ENCODE data around the gene SAP30BP. TPM values are rescaled to one million over a fixed set of nuclear protein-coding genes. Genes with fewer than 3 reads are reported as not detected.

Gene SAP30BP
- total RNA-seq, 1 experiment from 2014 or later: 96.4 TPM

GRCh38 chr17:75731716-75732498, 64.8 kb downstream of the SAP30BP start:
- no peak overlapping the region for H3K4me3 Mint-ChIP-seq (ENCODE audit: low read depth, unreplicated experiment)
- no peak overlapping the region for H3K27ac Mint-ChIP-seq (ENCODE audit: unreplicated experiment)
- H3K36me3 Mint-ChIP-seq (ENCODE audit: insufficient read depth, unreplicated experiment): peaks cover 86% of the 10 kb centered on the region

GRCh38 chr17:75733471-75733870, 66.3 kb downstream of the SAP30BP start:
- Mint-ChIP-seq H3K27me3 (ENCODE audit: unreplicated experiment) (no peaks in the 10 kb centered on the region), H3K9me3 (ENCODE audit: low read depth, unreplicated experiment) (no peaks in the 10 kb centered on the region), H3K27ac (ENCODE audit: unreplicated experiment) (no peak overlapping the region), H3K36me3 (ENCODE audit: insufficient read depth, unreplicated experiment) (peaks cover 85% of the 10 kb centered on the region), H3K4me1 (ENCODE audit: low read depth, unreplicated experiment) (no peaks in the 10 kb centered on the region), H3K4me3 (ENCODE audit: low read depth, unreplicated experiment) (no peak overlapping the region)
- CTCF ChIA-PET: no interaction called here
- DNase-seq: no peak
- no TSS peak for BruUV-seq (replicated peaks)
- TF ChIP-seq CTCF (IDR thresholded peaks at IDR 0.05; ENCODE audit: unreplicated experiment): no peak
- intact Hi-C loops (cut with micrococcal nuclease; ENCODE audit: unreplicated experiment): no loop called here

More at GRCh38 chr17:75731716-75732498, 64.8 kb downstream of the SAP30BP start:
- CTCF ChIA-PET: no interaction called here
- no TSS peak for BruUV-seq (replicated peaks)
- TF ChIP-seq CTCF (IDR thresholded peaks at IDR 0.05; ENCODE audit: unreplicated experiment): no peak
- no peak for DNase-seq
- no peaks in the 10 kb centered on the region for H3K27me3 Mint-ChIP-seq (ENCODE audit: unreplicated experiment)
- H3K4me1 Mint-ChIP-seq (ENCODE audit: low read depth, unreplicated experiment): no peaks in the 10 kb centered on the region
- H3K9me3 Mint-ChIP-seq (ENCODE audit: low read depth, unreplicated experiment): no peaks in the 10 kb centered on the region
- intact Hi-C loops (cut with micrococcal nuclease; ENCODE audit: unreplicated experiment): no loop called here

- no peaks in the 10 kb centered on the region for H3K9me3 Mint-ChIP-seq (ENCODE audit: low read depth, unreplicated experiment)
- no peak for DNase-seq
- CTCF ChIA-PET: no interaction called here
- intact Hi-C loops (cut with micrococcal nuclease; ENCODE audit: unreplicated experiment): no loop called here
- H3K4me1 Mint-ChIP-seq (ENCODE audit: low read depth, unreplicated experiment): no peaks in the 10 kb centered on the region
- peaks cover 85% of the 10 kb centered on the region for H3K36me3 Mint-ChIP-seq (ENCODE audit: insufficient read depth, unreplicated experiment)
- H3K27me3 Mint-ChIP-seq (ENCODE audit: unreplicated experiment): no peaks in the 10 kb centered on the region
- no TSS peak for BruUV-seq (replicated peaks)
- TF ChIP-seq CTCF (IDR thresholded peaks at IDR 0.05; ENCODE audit: unreplicated experiment): no peak
- no peak overlapping the region for H3K4me3 Mint-ChIP-seq (ENCODE audit: low read depth, unreplicated experiment)
- H3K27ac Mint-ChIP-seq (ENCODE audit: unreplicated experiment): no peak overlapping the region
Measured at GRCh38 chr17:75734674-75735294, 67.6 kb downstream of the SAP30BP start.

GRCh38 chr17:75736173-75736835, 69.2 kb downstream of the SAP30BP start:
- no peaks in the 10 kb centered on the region for H3K27me3 Mint-ChIP-seq (ENCODE audit: unreplicated experiment)
- TF ChIP-seq CTCF (IDR thresholded peaks at IDR 0.05; ENCODE audit: unreplicated experiment): no peak
- CTCF ChIA-PET: no interaction called here
- no peak for DNase-seq
- no peak overlapping the region for H3K4me3 Mint-ChIP-seq (ENCODE audit: low read depth, unreplicated experiment)
- intact Hi-C loops (cut with micrococcal nuclease; ENCODE audit: unreplicated experiment): no loop called here
- H3K36me3 Mint-ChIP-seq (ENCODE audit: insufficient read depth, unreplicated experiment): peaks cover 92% of the 10 kb centered on the region
- H3K27ac Mint-ChIP-seq (ENCODE audit: unreplicated experiment): no peak overlapping the region
- H3K4me1 Mint-ChIP-seq (ENCODE audit: low read depth, unreplicated experiment): no peaks in the 10 kb centered on the region
- no peaks in the 10 kb centered on the region for H3K9me3 Mint-ChIP-seq (ENCODE audit: low read depth, unreplicated experiment)
- BruUV-seq (replicated peaks): no TSS peak

All from Calu3 (cell line).